Caco-2 (cell line): ENCODE measurements around the gene CACNA2D1. TPM values are rescaled to one million over a fixed set of nuclear protein-coding genes. Genes with fewer than 3 reads are reported as not detected.

Source experiments
- BruUV-seq: library from RNA; stranded (reverse); fragments of 400-500 nt; replicated peaks from 2 replicates; lab custom pipeline; 2021; lab: Mats Ljungman, UMichigan
- CTCF ChIA-PET: fragments of 300-600 bp; sonication (Branson Sonifier 250); formaldehyde crosslinking; loops from one replicate; lab custom pipeline; 2022; ENCODE audit warnings: antibody characterized with exemption; lab: Charles Lee
- POLR2A ChIA-PET: fragments of 300-600 bp; sonication (Branson Sonifier 250); formaldehyde crosslinking; loops from one replicate; lab custom pipeline; 2022; ENCODE audit warnings: antibody characterized with exemption; lab: Charles Lee
- DNase-seq, 2 experiments: peaks; one replicate each; pipeline versions ENCODE4 v3.0.0 to v3.0.0-alpha.2; 2020 to 2022
- H3K27me3 ChIP-seq: replicated peaks from 2 replicates; pipeline ENCODE4 v1.6.0; 2011; ENCODE audit warnings: low read length; ENCODE audit not compliant: control insufficient read depth, insufficient read depth
- H3K36me3 ChIP-seq: 2 replicates; pipeline ENCODE4 v1.5.1; 2011; ENCODE audit warnings: low read length; ENCODE audit not compliant: control insufficient read depth, insufficient read depth
- H3K4me1 ChIP-seq: fragments of 250-450 bp; sonication (Bioruptor Pico); 2 replicates; pipeline ENCODE4 v1.5.1; 2020; ENCODE audit warnings: mild to moderate bottlenecking
- H3K4me3 ChIP-seq: 2 replicates; pipeline ENCODE4 v1.5.1; 2011; ENCODE audit warnings: low read depth, mild to moderate bottlenecking, control low read depth, low read length
- H3K9me3 ChIP-seq: fragments of 250-450 bp; sonication (Bioruptor Pico); 2 replicates; pipeline ENCODE4 v1.5.1; 2020; ENCODE audit warnings: mild to moderate bottlenecking, moderate library complexity
- H3K27ac Mint-ChIP-seq: one replicate; pipeline ENCODE4 v1.8.0; 2022; ENCODE audit warnings: mixed read lengths; ENCODE audit not compliant: unreplicated experiment
- H3K27me3 Mint-ChIP-seq: one replicate; pipeline ENCODE4 v1.8.0; 2022; ENCODE audit warnings: mixed read lengths; ENCODE audit not compliant: insufficient read depth, unreplicated experiment
- H3K36me3 Mint-ChIP-seq: one replicate; pipeline ENCODE4 v1.8.0; 2022; ENCODE audit warnings: mild to moderate bottlenecking, mixed read lengths; ENCODE audit not compliant: insufficient read depth, unreplicated experiment
- H3K4me1 Mint-ChIP-seq: one replicate; pipeline ENCODE4 v1.8.0; 2022; ENCODE audit warnings: low read depth, mixed read lengths; ENCODE audit not compliant: unreplicated experiment
- H3K4me3 Mint-ChIP-seq: one replicate; pipeline ENCODE4 v1.8.0; 2022; ENCODE audit warnings: mild to moderate bottlenecking, moderate library complexity, mixed read lengths; ENCODE audit not compliant: unreplicated experiment
- H3K9me3 Mint-ChIP-seq: one replicate; pipeline ENCODE4 v1.8.0; 2022; ENCODE audit warnings: mixed read lengths; ENCODE audit not compliant: unreplicated experiment
- CTCF ChIP-seq, 2 experiments: fragments of 200-600 bp in 1 of 2; IDR thresholded peaks; 1 replicate in 1 of 2; 2 replicates in 1 of 2; pipeline versions ENCODE4 v1.5.1 to v1.8.0; 2011 to 2022; ENCODE audit warnings: antibody characterized with exemption in 1 of 2, control low read depth in 1 of 2, inconsistent platforms in 1 of 2, low read depth in 1 of 2, low read length in 1 of 2, mild to moderate bottlenecking in 1 of 2, moderate library complexity in 1 of 2; ENCODE audit not compliant: insufficient read depth in 1 of 2, severe bottlenecking in 1 of 2, unreplicated experiment in 1 of 2
- intact Hi-C: fragments of 100-400 bp; cut with micrococcal nuclease; formaldehyde crosslinking; loops from one replicate; pipeline ENCODE4 v1.10.0; 2022; ENCODE audit not compliant: unreplicated experiment
- total RNA-seq: library from RNA; stranded (reverse); gene quantifications from 2 replicates; pipeline ENCODE4 v1.2.3, GENCODE V29; 2022

Gene CACNA2D1
- total RNA-seq, 1 experiment from 2014 or later: not detected

GRCh38 chr7:81949306-81949705, 494.3 kb downstream of the CACNA2D1 start:
- ChIA-PET CTCF (no interaction called here), POLR2A (no interaction called here)
- no peaks in the 10 kb centered on the region for H3K36me3 Mint-ChIP-seq
- intact Hi-C loops: no loop called here
- no peaks in the 10 kb centered on the region for H3K9me3 ChIP-seq
- no TSS peak for BruUV-seq
- H3K27ac Mint-ChIP-seq: no peak overlapping the region
- H3K36me3 ChIP-seq: no peaks in the 10 kb centered on the region
- DNase-seq: no peak
- H3K4me3 Mint-ChIP-seq: no peak overlapping the region
- no peak overlapping the region for H3K4me3 ChIP-seq
- no peaks in the 10 kb centered on the region for H3K9me3 Mint-ChIP-seq
- no peaks in the 10 kb centered on the region for H3K4me1 ChIP-seq
- H3K27me3 Mint-ChIP-seq: peaks cover 6% of the 10 kb centered on the region
- no peaks in the 10 kb centered on the region for H3K4me1 Mint-ChIP-seq
- TF ChIP-seq CTCF (IDR thresholded peaks at IDR 0.05; ENCODE audit: insufficient read depth in 1 of 2, low read depth in 1 of 2, low read length in 1 of 2, severe bottlenecking in 1 of 2, unreplicated experiment in 1 of 2): no peak
- H3K27me3 ChIP-seq: no peaks in the 10 kb centered on the region

- Mint-ChIP-seq H3K27ac (no peak overlapping the region), H3K4me3 (no peak overlapping the region), H3K9me3 (no peaks in the 10 kb centered on the region), H3K27me3 (peaks cover 22% of the 10 kb centered on the region), H3K4me1 (no peaks in the 10 kb centered on the region), H3K36me3 (no peaks in the 10 kb centered on the region)
- H3K36me3 ChIP-seq: no peaks in the 10 kb centered on the region
- TF ChIP-seq CTCF (IDR thresholded peaks at IDR 0.05; ENCODE audit: insufficient read depth in 1 of 2, low read depth in 1 of 2, low read length in 1 of 2, severe bottlenecking in 1 of 2, unreplicated experiment in 1 of 2): no peak
- no peaks in the 10 kb centered on the region for H3K27me3 ChIP-seq
- intact Hi-C loops: no loop called here
- BruUV-seq: no TSS peak
- no peak for DNase-seq
- no peaks in the 10 kb centered on the region for H3K4me1 ChIP-seq
- ChIA-PET CTCF (no interaction called here), POLR2A (no interaction called here)
- no peak overlapping the region for H3K4me3 ChIP-seq
- H3K9me3 ChIP-seq: no peaks in the 10 kb centered on the region
Observed at GRCh38 chr7:81944058-81944457, 499.5 kb downstream of the CACNA2D1 start.

GRCh38 chr7:81937091-81937490, 506.5 kb downstream of the CACNA2D1 start:
- Histone ChIP-seq H3K4me1 (no peaks in the 10 kb centered on the region), H3K27me3 (no peaks in the 10 kb centered on the region), H3K4me3 (no peak overlapping the region), H3K36me3 (no peaks in the 10 kb centered on the region), H3K9me3 (no peaks in the 10 kb centered on the region; the same call in 1 of the 2 replicates)
- H3K4me1 Mint-ChIP-seq: no peaks in the 10 kb centered on the region
- H3K4me3 Mint-ChIP-seq: no peak overlapping the region
- no peaks in the 10 kb centered on the region for H3K9me3 Mint-ChIP-seq
- H3K27me3 Mint-ChIP-seq: peaks cover 18% of the 10 kb centered on the region
- POLR2A ChIA-PET: no interaction called here
- H3K36me3 Mint-ChIP-seq: no peaks in the 10 kb centered on the region
- DNase-seq: no peak
- no TSS peak for BruUV-seq
- TF ChIP-seq CTCF (IDR thresholded peaks at IDR 0.05; ENCODE audit: insufficient read depth in 1 of 2, low read depth in 1 of 2, low read length in 1 of 2, severe bottlenecking in 1 of 2, unreplicated experiment in 1 of 2): no peak
- no peak overlapping the region for H3K27ac Mint-ChIP-seq
- CTCF ChIA-PET: no interaction called here
- intact Hi-C loops: no loop called here
